Neural progenitor cell (in vitro differentiated cells): Measurements from ENCODE around the gene MEF2B. TPM values are rescaled to one million over a fixed set of nuclear protein-coding genes. Genes with fewer than 3 reads are reported as not detected.

Source experiments
- DNase-seq: peaks from one replicate; pipeline ENCODE4 v3.0.0-alpha.2; 2016; ENCODE audit warnings: low spot score
- H2AFZ ChIP-seq: fragments of 200-600 bp; sonication (generic); replicated peaks from 2 replicates; pipeline ENCODE4 v1.6.1; 2016; ENCODE audit warnings: antibody characterized with exemption
- H3F3A ChIP-seq: fragments of 200-600 bp; sonication (generic); 2 replicates; pipeline ENCODE4 v1.6.1; 2016; ENCODE audit warnings: antibody characterized with exemption, low read depth
- H3K27ac ChIP-seq: fragments of 200-600 bp; sonication (generic); 2 replicates; pipeline ENCODE4 v1.5.1; 2016; ENCODE audit warnings: mild to moderate bottlenecking
- H3K27me3 ChIP-seq: fragments of 200-600 bp; sonication (generic); 2 replicates; pipeline ENCODE4 v1.6.1; 2016; ENCODE audit warnings: mild to moderate bottlenecking, moderate library complexity
- H3K36me3 ChIP-seq: fragments of 200-600 bp; sonication (generic); 2 replicates; pipeline ENCODE4 v1.5.1; 2016
- H3K4me1 ChIP-seq: fragments of 200-600 bp; sonication (generic); 2 replicates; pipeline ENCODE4 v1.6.1; 2016; ENCODE audit warnings: mixed run types
- H3K4me2 ChIP-seq: fragments of 200-600 bp; sonication (generic); 2 replicates; pipeline ENCODE4 v1.6.1; 2016
- H3K4me3 ChIP-seq: fragments of 200-600 bp; sonication (generic); 2 replicates; pipeline ENCODE4 v1.5.1; 2016
- H3K79me2 ChIP-seq: fragments of 200-600 bp; sonication (generic); 2 replicates; pipeline ENCODE4 v1.6.1; 2016; ENCODE audit warnings: low read depth
- H3K9ac ChIP-seq: fragments of 200-600 bp; sonication (generic); 2 replicates; pipeline ENCODE4 v1.6.1; 2016
- H3K9me3 ChIP-seq: fragments of 200-600 bp; sonication (generic); 2 replicates; pipeline ENCODE4 v1.5.1; 2016; ENCODE audit warnings: low read depth
- H4K20me1 ChIP-seq: fragments of 200-600 bp; sonication (generic); 2 replicates; pipeline ENCODE4 v1.6.1; 2016; ENCODE audit warnings: low read depth
- H3K27ac Mint-ChIP-seq: 3 replicates; pipeline ENCODE4 v1.8.0; 2021; ENCODE audit warnings: mixed read lengths
- H3K27me3 Mint-ChIP-seq: 2 replicates; pipeline ENCODE4 v1.8.0; 2022; ENCODE audit warnings: low read depth, mild to moderate bottlenecking, inconsistent platforms, moderate library complexity, mixed read lengths; ENCODE audit not compliant: insufficient read depth
- H3K36me3 Mint-ChIP-seq: 3 replicates; pipeline ENCODE4 v1.8.0; 2021; ENCODE audit warnings: mixed read lengths
- H3K4me1 Mint-ChIP-seq: 3 replicates; pipeline ENCODE4 v1.8.0; 2021; ENCODE audit warnings: mixed read lengths
- H3K4me3 Mint-ChIP-seq: 3 replicates; pipeline ENCODE4 v1.8.0; 2021; ENCODE audit warnings: mild to moderate bottlenecking, moderate library complexity, mixed read lengths
- H3K9me3 Mint-ChIP-seq: 3 replicates; pipeline ENCODE4 v1.8.0; 2020; ENCODE audit warnings: mixed read lengths
- CTCF ChIP-seq: fragments of 200-600 bp; sonication (generic); IDR thresholded peaks from 2 replicates; pipeline ENCODE4 v1.5.1; 2017; ENCODE audit warnings: antibody characterized with exemption, mild to moderate bottlenecking
- EZH2 ChIP-seq: fragments of 200-600 bp; sonication (generic); IDR thresholded peaks from 2 replicates; pipeline ENCODE4 v1.6.1; 2017; ENCODE audit warnings: antibody characterized with exemption, mild to moderate bottlenecking, moderate library complexity
- EZH2phosphoT487 ChIP-seq: fragments of 200-600 bp; sonication (generic); IDR thresholded peaks from 2 replicates; pipeline ENCODE4 v1.6.1; 2017; ENCODE audit warnings: antibody characterized with exemption
- total RNA-seq: library from RNA; depleted of rRNA; stranded (reverse); fragments of >200 nt; gene quantifications from 2 replicates; pipeline ENCODE4 v1.2.3, GENCODE V29; 2015; ENCODE audit warnings: low replicate concordance

The MEF2B gene
- total RNA-seq, 1 donor from 2014 or later = not detected

- peaks cover 26% of the 10 kb centered on the region for H3K36me3 Mint-ChIP-seq
- H3K27me3 Mint-ChIP-seq = peaks cover 2% of the 10 kb centered on the region
- H3K9me3 ChIP-seq = no peaks in the 10 kb centered on the region
- no peaks in the 10 kb centered on the region for H4K20me1 ChIP-seq
- no peaks in the 10 kb centered on the region for H3K4me1 Mint-ChIP-seq
- no peak overlapping the region for H3K27ac Mint-ChIP-seq
- no peak overlapping the region for H3K4me2 ChIP-seq
- no peak overlapping the region for H3K4me3 Mint-ChIP-seq
- H3K27me3 ChIP-seq = no peaks in the 10 kb centered on the region
- H3K79me2 ChIP-seq = no peaks in the 10 kb centered on the region
- H3K9me3 Mint-ChIP-seq = peaks cover 9% of the 10 kb centered on the region
- H3K4me3 ChIP-seq = no peak overlapping the region
- no peak overlapping the region for H3K27ac ChIP-seq
- DNase-seq = no peak
- H3K4me1 ChIP-seq = peaks cover 5% of the 10 kb centered on the region
- H3F3A ChIP-seq = peaks cover 7% of the 10 kb centered on the region
- peaks cover 5% of the 10 kb centered on the region for H3K36me3 ChIP-seq
- H3K9ac ChIP-seq = no peak overlapping the region
- no peak overlapping the region for H2AFZ ChIP-seq
- TF ChIP-seq EZH2 (no peak), CTCF (no peak), EZH2phosphoT487 (no peak)
Measured at GRCh38 chr19:19122902-19123301, 47.2 kb downstream of the MEF2B start.

DNA sequence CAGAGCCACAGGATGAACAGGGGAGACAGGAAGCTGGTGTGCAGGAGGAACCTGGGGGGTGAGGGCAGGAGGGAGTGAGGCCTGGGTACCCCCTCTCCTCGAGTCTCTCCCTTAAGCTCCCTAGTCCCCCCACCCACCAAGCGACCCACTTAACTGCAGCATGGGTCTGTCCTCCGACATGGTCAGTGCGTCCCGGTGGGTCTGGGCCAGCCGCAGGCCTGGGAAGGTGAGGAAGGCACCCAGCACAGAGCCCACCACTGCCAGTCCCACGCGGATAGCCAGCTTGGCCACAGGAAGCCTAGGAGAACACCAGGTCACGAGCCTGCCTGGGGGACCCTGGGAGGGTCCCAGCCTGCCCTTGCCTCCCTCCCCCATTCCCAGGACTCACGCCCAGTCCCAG is 48.7 kb downstream of the MEF2B start:
- Mint-ChIP-seq H3K4me3 (no peak overlapping the region), H3K27ac (no peak overlapping the region), H3K9me3 (peaks cover 9% of the 10 kb centered on the region), H3K36me3 (peaks cover 27% of the 10 kb centered on the region), H3K27me3 (peaks cover 2% of the 10 kb centered on the region), H3K4me1 (no peaks in the 10 kb centered on the region)
- H2AFZ ChIP-seq = no peak overlapping the region
- H3K27ac ChIP-seq = no peak overlapping the region
- peaks cover 7% of the 10 kb centered on the region for H3F3A ChIP-seq
- no peak overlapping the region for H3K9ac ChIP-seq
- TF ChIP-seq EZH2phosphoT487 (no peak), CTCF (no peak), EZH2 (no peak)
- DNase-seq = no peak
- no peaks in the 10 kb centered on the region for H4K20me1 ChIP-seq
- H3K4me2 ChIP-seq = peak overlapping the region; percentile 69
- H3K9me3 ChIP-seq = no peaks in the 10 kb centered on the region
- H3K27me3 ChIP-seq = no peaks in the 10 kb centered on the region
- no peak overlapping the region for H3K4me3 ChIP-seq
- no peaks in the 10 kb centered on the region for H3K79me2 ChIP-seq
- H3K36me3 ChIP-seq = peaks cover 5% of the 10 kb centered on the region
- peaks cover 5% of the 10 kb centered on the region for H3K4me1 ChIP-seq

DNA sequence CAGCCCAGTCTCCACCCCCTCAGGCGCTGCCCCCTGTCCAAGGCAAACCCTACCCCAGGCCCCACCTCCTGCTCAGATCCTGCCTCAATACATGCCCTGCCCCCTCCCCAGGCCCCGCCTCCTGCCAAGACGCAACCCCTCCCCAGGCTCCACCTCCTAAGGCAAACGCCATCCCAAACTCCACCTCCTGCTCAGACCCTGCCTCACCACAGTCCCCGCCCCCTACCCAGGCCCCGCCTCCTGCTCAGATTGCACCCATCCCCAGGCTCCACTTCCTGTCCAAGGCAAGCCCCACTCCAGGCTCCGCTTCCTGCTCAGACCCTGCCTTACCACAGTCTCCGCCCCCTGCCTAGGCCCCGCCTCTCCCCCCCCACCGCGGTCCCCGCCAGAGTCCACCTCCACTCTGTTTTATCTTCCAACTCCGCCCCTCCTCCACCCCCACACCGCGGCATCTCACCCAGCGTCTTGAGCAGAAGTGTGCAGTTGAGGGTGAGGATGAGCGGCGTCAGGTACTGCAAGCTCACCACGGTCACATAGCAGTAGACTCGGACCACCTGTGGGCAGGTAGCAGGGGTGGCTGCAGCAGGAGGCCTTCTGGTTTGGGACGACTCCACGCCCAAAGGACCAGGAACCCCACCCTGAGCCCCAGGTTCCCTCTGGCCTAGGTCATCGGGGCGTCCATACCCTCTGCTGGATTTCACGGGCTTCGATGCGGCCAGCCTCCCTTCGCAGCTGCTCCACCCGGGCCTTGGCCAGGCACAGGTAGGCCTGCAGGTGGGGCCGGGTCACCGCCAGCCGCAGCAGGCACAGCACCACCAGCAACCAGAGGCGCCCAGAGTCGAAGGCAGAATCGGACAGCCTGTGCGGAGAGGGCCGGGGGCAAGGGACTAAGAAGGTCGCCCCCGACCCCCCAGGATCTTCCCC is 49.5 kb downstream of the MEF2B start:
- H3K27me3 ChIP-seq = no peaks in the 10 kb centered on the region
- Mint-ChIP-seq H3K36me3 (peaks cover 25% of the 10 kb centered on the region), H3K4me1 (no peaks in the 10 kb centered on the region), H3K4me3 (no peak overlapping the region), H3K27me3 (peaks cover 4% of the 10 kb centered on the region), H3K9me3 (peaks cover 9% of the 10 kb centered on the region), H3K27ac (no peak overlapping the region)
- H3K9me3 ChIP-seq = no peaks in the 10 kb centered on the region
- H3K4me3 ChIP-seq = peak overlapping the region; percentile 34
- H3F3A ChIP-seq = peaks cover 7% of the 10 kb centered on the region
- no peaks in the 10 kb centered on the region for H4K20me1 ChIP-seq
- no peak overlapping the region for H3K27ac ChIP-seq
- no peak overlapping the region for H2AFZ ChIP-seq
- H3K79me2 ChIP-seq = no peaks in the 10 kb centered on the region
- TF ChIP-seq EZH2 = no peak
- no peak for TF ChIP-seq CTCF
- no peak for TF ChIP-seq EZH2phosphoT487
- H3K9ac ChIP-seq = no peak overlapping the region
- peaks cover 5% of the 10 kb centered on the region for H3K4me1 ChIP-seq
- peak overlapping the region; percentile 69 for H3K4me2 ChIP-seq
- DNase-seq = peak; percentile 97
- peaks cover 5% of the 10 kb centered on the region for H3K36me3 ChIP-seq
